Astrocyte (in vitro differentiated cells and primary cell): Measurements from ENCODE around the gene HES2. TPM values are rescaled to one million over a fixed set of nuclear protein-coding genes. Genes with fewer than 3 reads are reported as not detected.
"Not testable (repeated sequence)": the region's sequence is repeated elsewhere in the genome, so short reads cannot be mapped to it uniquely, and the experiment has no call there.

Source experiments
- DNase-seq: peaks from one replicate; pipeline ENCODE4 v3.0.0-alpha.2; 2010; ENCODE audit warnings: low read depth
- FAIRE-seq: peaks from 2 replicates; lab custom pipeline; 2011; peaks lifted over from hg19 to GRCh38; lab: Jason Lieb, UNC
- H2AFZ ChIP-seq: 2 replicates; pipeline ENCODE4 v1.6.0; 2012; ENCODE audit warnings: low read depth, low read length, inconsistent platforms
- H3K27ac ChIP-seq: 2 replicates; pipeline ENCODE4 v1.5.1; 2011; ENCODE audit warnings: low read depth, low read length, inconsistent platforms
- H3K27me3 ChIP-seq: 2 replicates; pipeline ENCODE4 v1.6.0; 2011; ENCODE audit warnings: low read length, inconsistent platforms; ENCODE audit not compliant: insufficient read depth
- H3K36me3 ChIP-seq: 2 replicates; pipeline ENCODE4 v1.5.1; 2011; ENCODE audit warnings: low read length, inconsistent platforms; ENCODE audit not compliant: insufficient read depth
- H3K4me1 ChIP-seq: 2 replicates; pipeline ENCODE4 v1.5.1; 2011; ENCODE audit warnings: low read length, inconsistent platforms; ENCODE audit not compliant: insufficient read depth
- H3K4me2 ChIP-seq: 2 replicates; pipeline ENCODE4 v1.6.0; 2012; ENCODE audit warnings: low read length, inconsistent platforms
- H3K4me3 ChIP-seq: 2 replicates; pipeline ENCODE4 v1.5.1; 2011; ENCODE audit warnings: low read depth, mild to moderate bottlenecking, low read length, inconsistent platforms; ENCODE audit not compliant: insufficient read depth
- H3K79me2 ChIP-seq: 2 replicates; pipeline ENCODE4 v1.6.0; 2012; ENCODE audit warnings: mild to moderate bottlenecking, low read length, inconsistent platforms; ENCODE audit not compliant: insufficient read depth
- H3K9ac ChIP-seq: 2 replicates; pipeline ENCODE4 v1.6.0; 2012; ENCODE audit warnings: mild to moderate bottlenecking, low read length, inconsistent platforms
- H3K9me3 ChIP-seq: 2 replicates; pipeline ENCODE4 v1.5.1; 2012; ENCODE audit warnings: low read depth, mild to moderate bottlenecking, low read length, inconsistent platforms; ENCODE audit not compliant: insufficient read depth
- H4K20me1 ChIP-seq: 2 replicates; pipeline ENCODE4 v1.6.0; 2012; ENCODE audit warnings: low read length, inconsistent platforms; ENCODE audit not compliant: insufficient read depth
- H3K27ac Mint-ChIP-seq: one replicate; pipeline ENCODE4 v1.8.0; 2021; ENCODE audit warnings: mild to moderate bottlenecking, mixed read lengths; ENCODE audit not compliant: unreplicated experiment
- H3K27me3 Mint-ChIP-seq: one replicate; pipeline ENCODE4 v1.8.0; 2021; ENCODE audit warnings: low read depth, mixed read lengths; ENCODE audit not compliant: unreplicated experiment
- H3K36me3 Mint-ChIP-seq: one replicate; pipeline ENCODE4 v1.8.0; 2021; ENCODE audit warnings: low read depth, mixed read lengths; ENCODE audit not compliant: unreplicated experiment
- H3K4me1 Mint-ChIP-seq: one replicate; pipeline ENCODE4 v1.8.0; 2021; ENCODE audit warnings: low read depth, mixed read lengths; ENCODE audit not compliant: unreplicated experiment
- H3K4me3 Mint-ChIP-seq: one replicate; pipeline ENCODE4 v1.8.0; 2021; ENCODE audit warnings: mild to moderate bottlenecking, moderate library complexity, mixed read lengths; ENCODE audit not compliant: unreplicated experiment
- H3K9me3 Mint-ChIP-seq: one replicate; pipeline ENCODE4 v1.8.0; 2021; ENCODE audit warnings: mild to moderate bottlenecking, mixed read lengths; ENCODE audit not compliant: unreplicated experiment
- EZH2 ChIP-seq: IDR thresholded peaks from 2 replicates; pipeline ENCODE4 v1.6.1; 2012; ENCODE audit warnings: mild to moderate bottlenecking, low read length, inconsistent platforms; ENCODE audit not compliant: insufficient read depth
- total RNA-seq: library from RNA; stranded (reverse); gene quantifications from 2 replicates; pipeline ENCODE4 v1.2.1, GENCODE V29; 2021
- TF ChIP-seq, protein P1 (sequence below): IDR thresholded peaks from 2 replicates; pipeline ENCODE4 v1.5.1; 2011; ENCODE audit warnings: low read depth, mild to moderate bottlenecking, inconsistent platforms, low read length, moderate library complexity; ENCODE audit not compliant: insufficient read depth

The HES2 gene
- total RNA-seq, 1 donor from 2014 or later: 3.0 TPM

DNA sequence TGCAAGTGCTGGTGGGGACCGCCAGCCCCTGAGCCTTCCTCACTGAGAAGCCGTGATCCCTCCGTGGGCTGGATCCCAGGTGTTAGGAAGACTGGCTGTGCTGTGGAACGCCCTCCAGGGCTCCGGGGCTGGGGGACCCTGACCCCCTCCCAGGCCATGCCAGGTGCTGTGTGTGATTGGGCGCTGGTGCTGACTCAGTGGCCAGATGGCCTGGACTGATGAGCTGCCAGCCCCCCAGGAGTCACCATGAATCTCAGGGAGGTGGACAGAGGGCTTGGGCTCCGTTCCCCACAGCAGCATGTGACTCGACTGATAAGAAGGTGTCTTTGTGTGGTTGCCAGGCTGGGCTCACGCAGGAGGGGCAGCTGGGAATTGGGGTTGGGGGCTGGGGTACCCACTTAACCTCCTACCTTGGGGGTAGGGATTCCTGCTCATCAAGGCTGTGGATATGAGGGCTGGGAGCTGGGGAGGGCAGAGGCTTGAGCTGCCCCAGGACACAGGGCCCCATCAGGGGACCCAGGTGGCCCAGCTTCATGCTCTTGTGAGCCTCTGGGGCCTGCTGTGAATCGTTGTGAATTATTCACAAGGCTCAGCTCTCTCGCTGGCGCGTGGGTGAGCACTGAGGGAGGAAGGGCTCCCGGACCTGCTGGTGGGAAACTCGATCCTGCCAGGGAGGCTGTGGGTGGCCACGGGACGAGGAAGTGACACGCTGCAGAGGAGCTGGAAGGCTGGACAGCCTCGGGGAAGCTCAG lies 10.1 kb upstream of the HES2 start:
- not testable (repeated sequence) for H3K4me3 Mint-ChIP-seq, H3K4me1 ChIP-seq, H4K20me1 ChIP-seq, H3K79me2 ChIP-seq, H3K4me1 Mint-ChIP-seq, H3K4me2 ChIP-seq, DNase-seq, FAIRE-seq, H3K27ac ChIP-seq, H3K9ac ChIP-seq, H3K36me3 ChIP-seq, H2AFZ ChIP-seq, H3K4me3 ChIP-seq, H3K27ac Mint-ChIP-seq, H3K9me3 ChIP-seq, H3K9me3 Mint-ChIP-seq, H3K36me3 Mint-ChIP-seq
- H3K27me3 Mint-ChIP-seq: peaks cover 59% of the 10 kb centered on the region
- peaks cover 29% of the 10 kb centered on the region for H3K27me3 ChIP-seq

DNA sequence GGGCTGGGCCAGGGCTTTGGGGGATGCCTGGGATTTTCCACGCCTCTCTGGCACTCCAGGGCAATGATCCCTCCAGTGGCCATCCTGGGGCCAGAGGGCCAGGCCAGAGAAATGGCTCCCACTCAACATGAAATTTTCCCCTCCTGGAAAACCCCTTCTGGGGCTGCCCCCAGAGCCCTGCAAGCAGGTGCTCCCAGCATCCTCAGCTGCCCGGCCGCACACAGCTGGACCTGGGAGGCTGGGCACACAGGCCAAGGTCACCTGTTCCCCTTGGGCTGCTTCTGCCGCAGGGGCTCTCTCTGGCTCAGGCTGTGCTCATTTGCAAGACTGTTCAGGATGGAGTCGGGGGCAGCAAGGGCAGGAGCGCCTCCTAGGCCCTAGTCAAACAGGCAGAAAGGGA lies 8.7 kb upstream of the HES2 start:
- H3K9ac ChIP-seq, H3K27ac ChIP-seq, H3K9me3 ChIP-seq, H3K36me3 Mint-ChIP-seq, H3K4me1 ChIP-seq, H4K20me1 ChIP-seq, H3K4me2 ChIP-seq, H2AFZ ChIP-seq, H3K36me3 ChIP-seq, FAIRE-seq, H3K9me3 Mint-ChIP-seq, H3K4me1 Mint-ChIP-seq, H3K4me3 Mint-ChIP-seq, DNase-seq, H3K79me2 ChIP-seq, H3K4me3 ChIP-seq, H3K27ac Mint-ChIP-seq: not testable (repeated sequence)
- peaks cover 40% of the 10 kb centered on the region for H3K27me3 ChIP-seq
- H3K27me3 Mint-ChIP-seq: peaks cover 53% of the 10 kb centered on the region

DNA sequence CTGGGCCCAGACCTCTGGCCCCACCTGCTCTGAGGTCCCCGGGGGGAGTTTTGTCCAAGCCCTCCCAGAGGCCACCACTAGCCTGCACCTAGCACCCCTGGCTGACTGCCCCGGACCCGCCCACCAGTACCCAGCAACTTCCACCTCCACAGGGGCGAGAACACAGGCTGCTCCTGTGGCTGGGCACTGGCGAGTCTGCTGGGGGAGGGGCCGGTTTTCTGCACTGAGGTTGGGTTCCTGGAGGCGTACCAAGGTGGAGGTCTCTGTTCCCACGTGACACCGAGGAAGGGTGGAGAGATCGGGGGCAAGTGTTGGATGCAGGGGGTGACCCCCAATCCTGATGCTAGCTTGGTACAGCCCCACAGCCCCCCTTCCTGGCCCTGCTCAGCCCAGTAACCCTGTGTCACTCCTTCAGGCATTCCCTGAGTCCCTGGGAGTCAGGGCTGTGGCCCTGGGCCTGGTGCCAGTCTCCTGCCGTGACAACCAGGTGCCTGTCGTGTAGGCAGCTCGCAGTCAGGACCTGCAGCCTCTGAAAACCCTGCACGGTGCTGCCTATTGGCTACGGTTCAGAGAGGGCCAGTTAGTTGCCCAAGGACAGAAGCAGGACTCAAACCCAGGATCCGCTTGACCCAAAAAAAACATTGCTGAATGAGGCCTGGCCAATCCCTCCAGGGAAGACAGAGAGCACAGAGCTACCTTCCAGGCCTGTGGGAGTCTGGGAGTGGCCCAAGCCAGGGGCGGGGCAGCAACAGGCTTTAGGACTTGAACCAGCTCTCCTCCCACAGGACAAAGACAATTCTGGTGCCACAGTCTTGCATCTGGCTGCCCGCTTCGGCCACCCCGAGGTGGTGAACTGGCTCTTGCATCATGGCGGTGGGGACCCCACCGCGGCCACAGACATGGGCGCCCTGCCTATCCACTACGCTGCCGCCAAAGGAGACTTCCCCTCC lies 8.0 kb upstream of the HES2 start:
- Histone ChIP-seq H2AFZ (no peak overlapping the region), H3K27ac (no peak overlapping the region), H3K79me2 (no peaks in the 10 kb centered on the region), H3K4me2 (no peak overlapping the region), H3K36me3 (no peaks in the 10 kb centered on the region), H3K27me3 (peaks cover 43% of the 10 kb centered on the region), H3K9ac (no peak overlapping the region), H3K4me3 (no peak overlapping the region), H3K9me3 (no peaks in the 10 kb centered on the region), H3K4me1 (peaks cover 14% of the 10 kb centered on the region), H4K20me1 (no peaks in the 10 kb centered on the region)
- FAIRE-seq (no peak), DNase-seq (no peak)
- no peaks in the 10 kb centered on the region for H3K36me3 Mint-ChIP-seq
- H3K27ac Mint-ChIP-seq: no peak overlapping the region
- H3K4me3 Mint-ChIP-seq: no peak overlapping the region
- H3K4me1 Mint-ChIP-seq: peaks cover 5% of the 10 kb centered on the region
- H3K27me3 Mint-ChIP-seq: peaks cover 53% of the 10 kb centered on the region
- H3K9me3 Mint-ChIP-seq: no peaks in the 10 kb centered on the region
- TF ChIP-seq, protein P1, sequence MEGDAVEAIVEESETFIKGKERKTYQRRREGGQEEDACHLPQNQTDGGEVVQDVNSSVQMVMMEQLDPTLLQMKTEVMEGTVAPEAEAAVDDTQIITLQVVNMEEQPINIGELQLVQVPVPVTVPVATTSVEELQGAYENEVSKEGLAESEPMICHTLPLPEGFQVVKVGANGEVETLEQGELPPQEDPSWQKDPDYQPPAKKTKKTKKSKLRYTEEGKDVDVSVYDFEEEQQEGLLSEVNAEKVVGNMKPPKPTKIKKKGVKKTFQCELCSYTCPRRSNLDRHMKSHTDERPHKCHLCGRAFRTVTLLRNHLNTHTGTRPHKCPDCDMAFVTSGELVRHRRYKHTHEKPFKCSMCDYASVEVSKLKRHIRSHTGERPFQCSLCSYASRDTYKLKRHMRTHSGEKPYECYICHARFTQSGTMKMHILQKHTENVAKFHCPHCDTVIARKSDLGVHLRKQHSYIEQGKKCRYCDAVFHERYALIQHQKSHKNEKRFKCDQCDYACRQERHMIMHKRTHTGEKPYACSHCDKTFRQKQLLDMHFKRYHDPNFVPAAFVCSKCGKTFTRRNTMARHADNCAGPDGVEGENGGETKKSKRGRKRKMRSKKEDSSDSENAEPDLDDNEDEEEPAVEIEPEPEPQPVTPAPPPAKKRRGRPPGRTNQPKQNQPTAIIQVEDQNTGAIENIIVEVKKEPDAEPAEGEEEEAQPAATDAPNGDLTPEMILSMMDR: no peak
- TF ChIP-seq EZH2: peak; percentile 6
